Central memory CD4-positive, alpha-beta T cell (primary cell): ENCODE measurements around the gene EIF3A.

ENCODE experiments used
- DNase-seq: peaks from one replicate; pipeline ENCODE4 v3.0.0; 2022

EIF3A gene

GRCh38 chr10:119001717-119002500, 78.7 kb downstream of the EIF3A start:
- DNase-seq: no peak

- no peak for DNase-seq
Measured at GRCh38 chr10:118998183-118998582, 82.4 kb downstream of the EIF3A start.

- DNase-seq: no peak
Measured at GRCh38 chr10:118997379-118997778, 83.2 kb downstream of the EIF3A start.

GRCh38 chr10:118995739-118996138, 84.9 kb downstream of the EIF3A start:
- no peak for DNase-seq

- DNase-seq: no peak
Measured at GRCh38 chr10:118994321-118994720, 86.3 kb downstream of the EIF3A start.

- no peak for DNase-seq
Measured at GRCh38 chr10:118993214-118993613, 87.4 kb downstream of the EIF3A start.

GRCh38 chr10:118992496-118992895, 88.1 kb downstream of the EIF3A start:
- no peak for DNase-seq

GRCh38 chr10:118990326-118990725, 90.3 kb downstream of the EIF3A start:
- no peak for DNase-seq

GRCh38 chr10:118986815-118987790, 93.5 kb downstream of the EIF3A start:
- DNase-seq: no peak

GRCh38 chr10:118985576-118985975, 95.0 kb downstream of the EIF3A start:
- DNase-seq: no peak
